GM19238 (cell line): Measurements from ENCODE around the gene MOGAT1.
A peak's percentile ranks its signal among the peaks of the same experiment; 100 is the strongest.
"Not testable (repeated sequence)": the region's sequence is repeated elsewhere in the genome, so short reads cannot be mapped to it uniquely, and the experiment has no call there.

Source experiments
- DNase-seq: peaks from one replicate; pipeline ENCODE4 v3.0.0; 2011; ENCODE audit warnings: low spot score; ENCODE audit not compliant: insufficient read length

MOGAT1 gene

GRCh38 chr2:222709191-222709891 lies 37.9 kb downstream of the MOGAT1 start:
- no peak for DNase-seq

GRCh38 chr2:222710736-222711135 lies 39.3 kb downstream of the MOGAT1 start:
- no peak for DNase-seq

GRCh38 chr2:222711315-222711940 lies 40.0 kb downstream of the MOGAT1 start:
- DNase-seq, result no peak

- no peak for DNase-seq
Observed at GRCh38 chr2:222713002-222713401, 41.5 kb downstream of the MOGAT1 start.

- no peak for DNase-seq
Observed at GRCh38 chr2:222714361-222715241, 43.1 kb downstream of the MOGAT1 start.

- DNase-seq, result no peak
Observed at GRCh38 chr2:222715742-222716141, 44.3 kb downstream of the MOGAT1 start.

GRCh38 chr2:222719787-222720186 lies 48.3 kb downstream of the MOGAT1 start:
- DNase-seq, result not testable (repeated sequence)

GRCh38 chr2:222721597-222721996 lies 50.1 kb downstream of the MOGAT1 start:
- DNase-seq, result not testable (repeated sequence)

GRCh38 chr2:222722327-222722946 lies 51.0 kb downstream of the MOGAT1 start:
- peak; percentile 41 for DNase-seq

GRCh38 chr2:222724208-222724607 lies 52.8 kb downstream of the MOGAT1 start:
- no peak for DNase-seq

GRCh38 chr2:222728621-222729020 lies 57.2 kb downstream of the MOGAT1 start:
- DNase-seq, result no peak

GRCh38 chr2:222730366-222730999 lies 59.0 kb downstream of the MOGAT1 start:
- peak; percentile 27 for DNase-seq

GRCh38 chr2:222731201-222731621 lies 59.8 kb downstream of the MOGAT1 start:
- DNase-seq, result no peak

- DNase-seq, result no peak
Observed at GRCh38 chr2:222732489-222733178, 61.2 kb downstream of the MOGAT1 start.

GRCh38 chr2:222733470-222733845 lies 62.0 kb downstream of the MOGAT1 start:
- no peak for DNase-seq

- no peak for DNase-seq
Observed at GRCh38 chr2:222733846-222734702, 62.6 kb downstream of the MOGAT1 start.

- peak; percentile 20 for DNase-seq
Observed at GRCh38 chr2:222734703-222735014, 63.2 kb downstream of the MOGAT1 start.

- no peak for DNase-seq
Observed at GRCh38 chr2:222736301-222736700, 64.8 kb downstream of the MOGAT1 start.

GRCh38 chr2:222736924-222737323 lies 65.5 kb downstream of the MOGAT1 start:
- no peak for DNase-seq

GRCh38 chr2:222738312-222738711 lies 66.9 kb downstream of the MOGAT1 start:
- no peak for DNase-seq
